Adrenal gland (tissue), 12 donors: ENCODE results near the gene COL2A1. TPM values are rescaled to one million over a fixed set of nuclear protein-coding genes. Genes with fewer than 3 reads are reported as not detected.

Experiments used
- DNase-seq, 7 donors: peaks; one replicate each; pipeline ENCODE4 v3.0.0-alpha.2; 2019 to 2020
- H3K27ac ChIP-seq, 5 donors: fragments of 200-600 bp; sonication (generic) in 4 of 5; 1 replicate in 3 of 5; 2 replicates in 2 of 5; pipeline versions ENCODE4 v1.5.1 to v1.8.0; 2016 to 2020; ENCODE audit warnings: mild to moderate bottlenecking in 1 of 5
- H3K27me3 ChIP-seq: fragments of 200-600 bp; 2 replicates; pipeline ENCODE4 v1.8.0; 2021
- H3K36me3 ChIP-seq, 2 donors: fragments of 200-600 bp; replicated peaks in 1 of 2; 1 replicate in 1 of 2; 2 replicates in 1 of 2; pipeline versions ENCODE4 v1.5.1 to v1.8.0; 2018 to 2022
- H3K4me1 ChIP-seq, 2 donors: fragments of 200-600 bp; replicated peaks in 1 of 2; 1 replicate in 1 of 2; 2 replicates in 1 of 2; pipeline versions ENCODE4 v1.5.1 to v1.8.0; 2018 to 2021
- H3K4me3 ChIP-seq, 4 donors: fragments of 200-600 bp; sonication (generic) in 3 of 4; one replicate each; pipeline ENCODE4 v1.5.1; 2016 to 2018
- H3K9me3 ChIP-seq, 3 donors: fragments of 200-600 bp; sonication (generic) in 1 of 3; replicated peaks in 1 of 3; 1 replicate in 2 of 3; 2 replicates in 1 of 3; pipeline versions ENCODE4 v1.5.1 to v1.8.0; 2016 to 2021
- POLR2A ChIP-seq, 2 donors: fragments of 450-650 bp; IDR thresholded peaks; one replicate each; pipeline ENCODE4 v1.6.1; 2017; ENCODE audit warnings: antibody characterized with exemption in 2 of 2, mild to moderate bottlenecking in 2 of 2, moderate library complexity in 1 of 2
- WGBS, 4 donors: extraction: QIAGEN DNeasy Blood & Tissue Kit in 2 of 4; methylation state at CpG; one replicate each; pipeline versions ENCODE4 v1.1.5 to v1.1.7; 2013 to 2017; 5-methylcytosine and 5-hydroxymethylcytosine counted together
- intact Hi-C, 2 donors: fragments of 100-400 bp; cut with DNase I; formaldehyde crosslinking; loops; one replicate each; pipeline versions ENCODE4 v1.14.1 to v1.15.0; 2022 to 2023
- polyA plus RNA-seq, 3 donors: library from polyadenylated mRNA; stranded (reverse); fragments of 200-250 nt in 2 of 3; fragments of 350-450 nt in 1 of 3; fragmentation: Illumina TruSeq in 1 of 3; extraction: RNeasy Lipid Tissue Mini Kit (QIAGEN cat#74804) in 1 of 3; gene quantifications; one replicate each; pipeline ENCODE4 v1.2.3, GENCODE V29; 2013 to 2014
- total RNA-seq, 9 donors: library from RNA; depleted of rRNA in 4 of 9; stranded (reverse); fragments of >200 nt in 4 of 9; fragments of 120-200 nt in 1 of 9; fragmentation: NEBNext Ultra II Directional in 1 of 9; extraction: Animal tissue kit (Norgen Biotek cat#: 25700) in 1 of 9; gene quantifications; one replicate each; pipeline versions ENCODE4 v1.1.0 to v1.2.4, GENCODE V29; 2013 to 2023
- TF ChIP-seq, protein P1 (sequence below), 6 experiments: fragments of 450-650 bp in 4 of 6; fragments of 200-600 bp in 2 of 6; sonication (generic) in 1 of 6; IDR thresholded peaks; 1 replicate in 5 of 6; 2 replicates in 1 of 6; pipeline versions ENCODE4 v1.5.1 to v1.8.0; 2016 to 2021; ENCODE audit warnings: antibody characterized with exemption in 6 of 6, mild to moderate bottlenecking in 2 of 6, moderate library complexity in 1 of 6
- donor health status: healthy with polysubstance abuse.
- donor health status: Bipolar disorder and iron deficiency.
- donor health status: DM: yes; HTN: yes; CAD: no.
- donor health status: DM: no; HTN: no; CAD: no.
- donor health status: DM: no; HTN: no; CAD: no.
- donor health status: DM: yes; HTN: yes; CAD: no.

COL2A1 gene
- total and polyA plus RNA-seq, 12 donors = 0.07 to 18.2 (median 0.25) TPM; not detected in 3

GRCh38 chr12:47978598-47978873 lies 25.7 kb downstream of the COL2A1 start:
- TF ChIP-seq, protein P1, sequence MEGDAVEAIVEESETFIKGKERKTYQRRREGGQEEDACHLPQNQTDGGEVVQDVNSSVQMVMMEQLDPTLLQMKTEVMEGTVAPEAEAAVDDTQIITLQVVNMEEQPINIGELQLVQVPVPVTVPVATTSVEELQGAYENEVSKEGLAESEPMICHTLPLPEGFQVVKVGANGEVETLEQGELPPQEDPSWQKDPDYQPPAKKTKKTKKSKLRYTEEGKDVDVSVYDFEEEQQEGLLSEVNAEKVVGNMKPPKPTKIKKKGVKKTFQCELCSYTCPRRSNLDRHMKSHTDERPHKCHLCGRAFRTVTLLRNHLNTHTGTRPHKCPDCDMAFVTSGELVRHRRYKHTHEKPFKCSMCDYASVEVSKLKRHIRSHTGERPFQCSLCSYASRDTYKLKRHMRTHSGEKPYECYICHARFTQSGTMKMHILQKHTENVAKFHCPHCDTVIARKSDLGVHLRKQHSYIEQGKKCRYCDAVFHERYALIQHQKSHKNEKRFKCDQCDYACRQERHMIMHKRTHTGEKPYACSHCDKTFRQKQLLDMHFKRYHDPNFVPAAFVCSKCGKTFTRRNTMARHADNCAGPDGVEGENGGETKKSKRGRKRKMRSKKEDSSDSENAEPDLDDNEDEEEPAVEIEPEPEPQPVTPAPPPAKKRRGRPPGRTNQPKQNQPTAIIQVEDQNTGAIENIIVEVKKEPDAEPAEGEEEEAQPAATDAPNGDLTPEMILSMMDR (IDR thresholded peaks at IDR 0.05) = no peak
- TF ChIP-seq POLR2A (IDR thresholded peaks at IDR 0.05) = no peak

GRCh38 chr12:47977772-47978597 lies 26.3 kb downstream of the COL2A1 start:
- no peaks in the 10 kb centered on the region for H3K36me3 ChIP-seq
- H3K27me3 ChIP-seq = no peaks in the 10 kb centered on the region
- intact Hi-C loops = no loop called here
- no peaks in the 10 kb centered on the region for H3K4me1 ChIP-seq
- no peak for DNase-seq
- no peak overlapping the region for H3K4me3 ChIP-seq
- TF ChIP-seq, protein P1 (IDR thresholded peaks at IDR 0.05) = no peak
- TF ChIP-seq POLR2A (IDR thresholded peaks at IDR 0.05) = no peak
- H3K9me3 ChIP-seq = no peaks in the 10 kb centered on the region
- no peak overlapping the region for H3K27ac ChIP-seq
- 80 to 93% (median 89%) methylated on average over 7 to 18 of the region's 18 CpGs for WGBS, 4 donors

More at GRCh38 chr12:47978598-47978873, 25.7 kb downstream of the COL2A1 start:
- 80 to 100% (median 86%) methylated on average over 2 to 7 of the region's 7 CpGs for WGBS, 4 donors
- intact Hi-C loops = no loop called here
- no peaks in the 10 kb centered on the region for H3K36me3 ChIP-seq
- no peak for DNase-seq
- H3K4me1 ChIP-seq = no peaks in the 10 kb centered on the region
- no peaks in the 10 kb centered on the region for H3K27me3 ChIP-seq
- no peak overlapping the region for H3K4me3 ChIP-seq
- H3K9me3 ChIP-seq = no peaks in the 10 kb centered on the region
- no peak overlapping the region for H3K27ac ChIP-seq

DNA sequence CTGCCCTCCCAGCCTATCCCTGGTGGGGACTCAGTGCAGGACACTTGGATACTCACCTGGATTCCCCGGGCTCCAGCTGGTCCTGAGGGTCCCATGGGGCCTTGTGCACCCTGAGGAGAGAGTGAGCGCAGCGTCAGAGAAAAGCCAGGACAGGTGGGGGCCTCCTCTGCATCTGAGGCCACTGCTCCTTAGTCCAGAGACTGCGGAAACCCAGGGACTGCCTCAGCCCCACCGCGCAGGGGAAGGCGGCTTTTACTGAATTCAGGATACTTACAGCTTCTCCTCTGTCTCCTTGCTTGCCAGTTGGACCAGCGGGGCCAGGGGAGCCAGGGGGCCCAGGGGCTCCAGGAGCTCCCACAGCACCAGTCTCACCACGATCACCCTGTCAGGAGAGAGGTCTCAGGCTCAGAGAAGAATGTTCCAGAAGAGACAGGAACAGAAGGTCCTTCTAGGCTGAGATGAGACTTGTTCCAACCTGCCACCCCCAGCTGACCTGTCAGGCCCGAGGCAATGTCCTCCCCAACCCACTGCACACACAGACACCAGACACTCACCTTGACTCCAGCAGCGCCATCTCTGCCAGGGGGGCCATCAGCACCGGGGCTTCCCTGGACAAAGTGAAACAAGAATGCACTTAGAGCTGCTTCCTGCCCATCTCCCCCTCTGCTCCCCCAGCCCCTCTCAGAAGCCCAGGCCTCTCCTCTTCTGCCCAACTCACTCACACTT lies 27.1 kb downstream of the COL2A1 start:
- no peaks in the 10 kb centered on the region for H3K36me3 ChIP-seq
- H3K27ac ChIP-seq = no peak overlapping the region
- intact Hi-C loops = no loop called here
- no peak for TF ChIP-seq POLR2A (IDR thresholded peaks at IDR 0.05)
- TF ChIP-seq, protein P1 (IDR thresholded peaks at IDR 0.05) = no peak
- no peak for DNase-seq
- no peak overlapping the region for H3K4me3 ChIP-seq
- H3K27me3 ChIP-seq = no peaks in the 10 kb centered on the region
- H3K9me3 ChIP-seq = no peaks in the 10 kb centered on the region
- 83 to 96% (median 88%) methylated on average over 7 to 12 of the region's 12 CpGs for WGBS, 4 donors
- H3K4me1 ChIP-seq = no peaks in the 10 kb centered on the region

DNA sequence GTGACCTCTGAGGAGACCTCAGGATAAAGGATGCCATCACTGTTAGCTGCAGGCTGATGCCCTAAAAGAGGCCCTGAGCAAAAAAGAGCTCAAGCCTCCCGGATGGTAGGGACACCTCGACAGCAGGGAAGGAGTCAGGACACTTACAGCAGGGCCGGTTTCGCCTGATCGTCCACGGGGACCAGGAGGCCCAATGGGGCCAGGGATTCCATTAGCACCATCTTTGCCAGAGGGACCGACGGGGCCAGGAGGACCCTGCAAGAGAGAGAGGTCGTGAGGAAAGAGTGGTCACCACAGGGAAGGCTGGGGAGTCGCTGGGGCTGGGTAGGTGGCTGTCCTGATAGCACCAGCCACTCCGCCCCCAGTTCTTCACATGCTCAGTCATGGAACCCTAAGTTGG lies 28.5 kb downstream of the COL2A1 start:
- intact Hi-C loops = no loop called here
- WGBS, 4 donors = 92 to 97% (median 94%) methylated on average over 10 to 11 of the region's 11 CpGs
- H3K36me3 ChIP-seq = no peaks in the 10 kb centered on the region

More for the DNA sequence above, 28.5 kb downstream of the COL2A1 start:
- no peak overlapping the region for H3K27ac ChIP-seq
- H3K9me3 ChIP-seq = no peaks in the 10 kb centered on the region
- no peak for DNase-seq
- no peaks in the 10 kb centered on the region for H3K4me1 ChIP-seq
- H3K4me3 ChIP-seq = no peak overlapping the region
- TF ChIP-seq POLR2A (IDR thresholded peaks at IDR 0.05) = no peak
- TF ChIP-seq, protein P1 (IDR thresholded peaks at IDR 0.05) = no peak
- H3K27me3 ChIP-seq = no peaks in the 10 kb centered on the region
